WERI-Rb-1 (cell line): ENCODE data around the gene VPS13D.
"Not testable (repeated sequence)": the region's sequence is repeated elsewhere in the genome, so short reads cannot be mapped to it uniquely, and the experiment has no call there.

Experiments
- DNase-seq: peaks from one replicate; pipeline ENCODE4 v3.0.0-alpha.2; 2020
- H3K27ac ChIP-seq: fragments of 250-450 bp; sonication (Bioruptor Pico); 2 replicates; pipeline ENCODE4 v1.5.1; 2020; ENCODE audit warnings: mild to moderate bottlenecking, moderate library complexity
- H3K27me3 ChIP-seq: fragments of 250-450 bp; sonication (Bioruptor Pico); 2 replicates; pipeline ENCODE4 v1.5.1; 2021; ENCODE audit warnings: mild to moderate bottlenecking, low read depth, moderate library complexity; ENCODE audit not compliant: insufficient read depth, severe bottlenecking
- H3K36me3 ChIP-seq: fragments of 250-450 bp; sonication (Bioruptor Pico); 2 replicates; pipeline ENCODE4 v1.5.1; 2020; ENCODE audit warnings: mild to moderate bottlenecking, moderate library complexity
- H3K4me3 ChIP-seq: 2 replicates; pipeline ENCODE4 v1.5.1; 2011; ENCODE audit warnings: low read depth, mild to moderate bottlenecking, control low read depth, low read length
- H3K9me3 ChIP-seq: fragments of 250-450 bp; sonication (Bioruptor Pico); 2 replicates; pipeline ENCODE4 v1.5.1; 2021; ENCODE audit warnings: mild to moderate bottlenecking, moderate library complexity; ENCODE audit not compliant: severe bottlenecking
- CTCF ChIP-seq: IDR thresholded peaks from 2 replicates; pipeline ENCODE4 v1.5.1; 2011; ENCODE audit warnings: low read depth, mild to moderate bottlenecking, control low read depth, inconsistent platforms, low read length

VPS13D gene

GRCh38 chr1:12384836-12385456, 155.1 kb downstream of the VPS13D start:
- no peak for TF ChIP-seq CTCF
- Histone ChIP-seq H3K27me3 (no peaks in the 10 kb centered on the region), H3K27ac (no peak overlapping the region), H3K36me3 (peaks cover 29% of the 10 kb centered on the region), H3K4me3 (no peak overlapping the region), H3K9me3 (no peaks in the 10 kb centered on the region)
- DNase-seq = no peak

- Histone ChIP-seq H3K36me3 (peaks cover 29% of the 10 kb centered on the region), H3K9me3 (no peaks in the 10 kb centered on the region), H3K4me3 (no peak overlapping the region), H3K27ac (no peak overlapping the region), H3K27me3 (no peaks in the 10 kb centered on the region)
- TF ChIP-seq CTCF = no peak
- DNase-seq = no peak
Observed at GRCh38 chr1:12386130-12386529, 156.3 kb downstream of the VPS13D start.

GRCh38 chr1:12387641-12388040, 157.8 kb downstream of the VPS13D start:
- Histone ChIP-seq H3K27ac (no peak overlapping the region), H3K4me3 (no peak overlapping the region), H3K36me3 (peaks cover 29% of the 10 kb centered on the region), H3K27me3 (no peaks in the 10 kb centered on the region), H3K9me3 (no peaks in the 10 kb centered on the region)
- no peak for TF ChIP-seq CTCF
- DNase-seq = no peak

GRCh38 chr1:12390296-12390695, 160.5 kb downstream of the VPS13D start:
- H3K36me3 ChIP-seq = peaks cover 22% of the 10 kb centered on the region
- not testable (repeated sequence) for H3K4me3 ChIP-seq, H3K27ac ChIP-seq, DNase-seq, H3K9me3 ChIP-seq, H3K27me3 ChIP-seq

GRCh38 chr1:12397462-12398450, 167.9 kb downstream of the VPS13D start:
- H3K9me3 ChIP-seq = no peaks in the 10 kb centered on the region
- no peaks in the 10 kb centered on the region for H3K27me3 ChIP-seq
- H3K36me3 ChIP-seq = no peaks in the 10 kb centered on the region; the same call in 1 of the 2 replicates
- H3K27ac ChIP-seq = no peak overlapping the region
- no peak for TF ChIP-seq CTCF
- DNase-seq = no peak
- no peak overlapping the region for H3K4me3 ChIP-seq

GRCh38 chr1:12398479-12398878, 168.6 kb downstream of the VPS13D start:
- TF ChIP-seq CTCF = no peak
- Histone ChIP-seq H3K9me3 (no peaks in the 10 kb centered on the region), H3K36me3 (no peaks in the 10 kb centered on the region; the same call in 1 of the 2 replicates), H3K27me3 (no peaks in the 10 kb centered on the region), H3K27ac (no peak overlapping the region), H3K4me3 (no peak overlapping the region)
- DNase-seq = no peak
